Gastroesophageal sphincter (tissue), 3 donors: Measurements from ENCODE around the gene CDHR5.

Experiments used
- CTCF ChIP-seq, 4 experiments: fragments of 200-600 bp in 2 of 4; fragments of 450-650 bp in 2 of 4; sonication (generic) in 1 of 4; IDR thresholded peaks; one replicate each; pipeline ENCODE4 v1.5.1; 2017 to 2019; ENCODE audit warnings: antibody characterized with exemption in 4 of 4, mild to moderate bottlenecking in 2 of 4, moderate library complexity in 2 of 4
- POLR2A ChIP-seq, 2 donors: fragments of 450-650 bp; IDR thresholded peaks; one replicate each; pipeline ENCODE4 v1.6.1; 2017; ENCODE audit warnings: antibody characterized with exemption in 2 of 2, mild to moderate bottlenecking in 2 of 2, moderate library complexity in 1 of 2
- POLR2AphosphoS5 ChIP-seq: sonication (generic); formaldehyde crosslinking; IDR thresholded peaks from one replicate; pipeline ENCODE4 v1.6.1; 2017; ENCODE audit warnings: antibody characterized with exemption

GRCh38 chr11:636511-637332 lies 12.0 kb upstream of the CDHR5 start, which contains the start of gene DRD4:
- TF ChIP-seq CTCF (IDR thresholded peaks at IDR 0.05) (no peak), POLR2A (IDR thresholded peaks at IDR 0.05) (no peak), POLR2AphosphoS5 (no peak)
